A673 (cell line): ENCODE data around the gene KCTD5. TPM values are rescaled to one million over a fixed set of nuclear protein-coding genes. Genes with fewer than 3 reads are reported as not detected.

ENCODE experiments used
- BruUV-seq: library from RNA; stranded (reverse); fragments of 400-500 nt; replicated peaks from 2 replicates; lab custom pipeline; 2021; lab: Mats Ljungman, UMichigan
- CTCF ChIA-PET: fragments of 300-600 bp; sonication (Branson Sonifier 250); formaldehyde crosslinking; loops from one replicate; lab custom pipeline; 2022; ENCODE audit warnings: antibody characterized with exemption; lab: Charles Lee
- POLR2A ChIA-PET: fragments of 300-600 bp; sonication (Branson Sonifier 250); formaldehyde crosslinking; loops from one replicate; lab custom pipeline; 2022; ENCODE audit warnings: antibody characterized with exemption; ENCODE audit not compliant: low non-redundant PET; lab: Charles Lee
- DNase-seq: peaks from one replicate; pipeline ENCODE4 v3.0.0-alpha.2; 2015; ENCODE audit warnings: low spot score
- H3K27ac ChIP-seq: fragments of 200-600 bp; sonication (generic); 2 replicates; pipeline ENCODE4 v1.5.1; 2016; ENCODE audit warnings: mixed run types, low read depth, mild to moderate bottlenecking, mixed read lengths, antibody characterized with exemption, low read length; ENCODE audit not compliant: poor library complexity, severe bottlenecking
- H3K27me3 ChIP-seq: fragments of 200-600 bp; sonication (generic); replicated peaks from 2 replicates; pipeline ENCODE4 v1.6.1; 2017; ENCODE audit warnings: mixed run types, low read depth, mild to moderate bottlenecking, mixed read lengths, antibody characterized with exemption, low read length; ENCODE audit not compliant: insufficient read depth, poor library complexity
- H3K36me3 ChIP-seq: fragments of 200-600 bp; sonication (generic); 2 replicates; pipeline ENCODE4 v1.6.1; 2016; ENCODE audit warnings: mixed run types, mild to moderate bottlenecking, mixed read lengths, antibody characterized with exemption, low read length; ENCODE audit not compliant: insufficient read depth, poor library complexity, severe bottlenecking
- H3K4me1 ChIP-seq: fragments of 200-600 bp; sonication (generic); 2 replicates; pipeline ENCODE4 v1.6.1; 2017; ENCODE audit warnings: mixed run types, mild to moderate bottlenecking, mixed read lengths, antibody characterized with exemption, low read length; ENCODE audit not compliant: insufficient read depth, poor library complexity, severe bottlenecking
- H3K4me3 ChIP-seq: fragments of 200-600 bp; sonication (generic); 2 replicates; pipeline ENCODE4 v1.5.1; 2016; ENCODE audit warnings: low read depth, mixed run types, mild to moderate bottlenecking, mixed read lengths, low read length; ENCODE audit not compliant: poor library complexity, severe bottlenecking
- H3K9me3 ChIP-seq: fragments of 200-600 bp; sonication (generic); 2 replicates; pipeline ENCODE4 v1.6.1; 2016; ENCODE audit warnings: mixed run types, low read depth, mild to moderate bottlenecking, mixed read lengths, antibody characterized with exemption, low read length; ENCODE audit not compliant: poor library complexity, severe bottlenecking
- EZH2 ChIP-seq: fragments of 200-600 bp; sonication (generic); IDR thresholded peaks from 2 replicates; pipeline ENCODE4 v1.6.1; 2017; ENCODE audit warnings: borderline replicate concordance, low read depth, mild to moderate bottlenecking, mixed read lengths, antibody characterized with exemption, low read length; ENCODE audit not compliant: poor library complexity, severe bottlenecking
- intact Hi-C: fragments of 100-400 bp; cut with micrococcal nuclease; formaldehyde crosslinking; loops from one replicate; pipeline ENCODE4 v1.10.0; 2022; ENCODE audit not compliant: unreplicated experiment
- total RNA-seq: library from RNA; stranded (reverse); gene quantifications from 2 replicates; pipeline ENCODE4 v1.2.3, GENCODE V29; 2021
- TF ChIP-seq, protein P1 (sequence below): fragments of 300-800, 200-600 bp; sonication (generic); conservative IDR thresholded peaks from 2 replicates; pipeline ENCODE4 v1.5.1; 2017; ENCODE audit warnings: low read depth, mild to moderate bottlenecking, antibody characterized with exemption, low read length, moderate library complexity, mixed read lengths

The KCTD5 gene
- total RNA-seq, 1 experiment from 2014 or later, result 35.6 TPM

DNA sequence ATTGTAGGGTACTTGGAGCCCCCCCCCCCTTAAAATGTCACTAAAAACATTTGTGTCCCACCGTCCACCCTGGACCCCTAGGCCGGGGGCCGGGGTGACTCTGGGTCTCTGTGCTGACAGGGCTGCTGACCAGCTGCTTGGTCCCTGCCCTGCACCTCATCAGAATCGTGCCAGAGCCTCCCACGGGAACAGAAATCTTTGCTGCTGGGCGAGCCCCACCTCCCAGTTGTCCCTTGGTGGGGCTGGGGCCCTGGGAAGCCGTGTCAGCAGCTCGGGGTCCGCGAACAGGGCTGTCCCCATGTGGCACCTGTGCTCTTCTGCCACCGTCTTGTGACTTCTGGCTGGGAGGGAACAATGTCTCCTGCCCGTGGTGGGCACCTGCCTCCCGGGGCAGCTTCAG, 18.5 kb downstream of the KCTD5 start:
- ChIA-PET CTCF (no interaction called here), POLR2A (no interaction called here)
- TF ChIP-seq EZH2, result no peak
- TF ChIP-seq, protein P1, sequence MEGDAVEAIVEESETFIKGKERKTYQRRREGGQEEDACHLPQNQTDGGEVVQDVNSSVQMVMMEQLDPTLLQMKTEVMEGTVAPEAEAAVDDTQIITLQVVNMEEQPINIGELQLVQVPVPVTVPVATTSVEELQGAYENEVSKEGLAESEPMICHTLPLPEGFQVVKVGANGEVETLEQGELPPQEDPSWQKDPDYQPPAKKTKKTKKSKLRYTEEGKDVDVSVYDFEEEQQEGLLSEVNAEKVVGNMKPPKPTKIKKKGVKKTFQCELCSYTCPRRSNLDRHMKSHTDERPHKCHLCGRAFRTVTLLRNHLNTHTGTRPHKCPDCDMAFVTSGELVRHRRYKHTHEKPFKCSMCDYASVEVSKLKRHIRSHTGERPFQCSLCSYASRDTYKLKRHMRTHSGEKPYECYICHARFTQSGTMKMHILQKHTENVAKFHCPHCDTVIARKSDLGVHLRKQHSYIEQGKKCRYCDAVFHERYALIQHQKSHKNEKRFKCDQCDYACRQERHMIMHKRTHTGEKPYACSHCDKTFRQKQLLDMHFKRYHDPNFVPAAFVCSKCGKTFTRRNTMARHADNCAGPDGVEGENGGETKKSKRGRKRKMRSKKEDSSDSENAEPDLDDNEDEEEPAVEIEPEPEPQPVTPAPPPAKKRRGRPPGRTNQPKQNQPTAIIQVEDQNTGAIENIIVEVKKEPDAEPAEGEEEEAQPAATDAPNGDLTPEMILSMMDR, result no peak
- Histone ChIP-seq H3K27ac (no peak overlapping the region), H3K4me1 (no peaks in the 10 kb centered on the region), H3K36me3 (peaks cover 5% of the 10 kb centered on the region), H3K9me3 (no peaks in the 10 kb centered on the region), H3K27me3 (no peaks in the 10 kb centered on the region), H3K4me3 (no peak overlapping the region)
- no peak for DNase-seq
- no TSS peak for BruUV-seq
- intact Hi-C loops, result no loop called here

GRCh38 chr16:2701272-2701671, 18.9 kb downstream of the KCTD5 start:
- Histone ChIP-seq H3K27me3 (no peaks in the 10 kb centered on the region), H3K4me3 (no peak overlapping the region), H3K36me3 (peaks cover 5% of the 10 kb centered on the region), H3K27ac (no peak overlapping the region), H3K4me1 (no peaks in the 10 kb centered on the region), H3K9me3 (no peaks in the 10 kb centered on the region)
- no TSS peak for BruUV-seq
- intact Hi-C loops, result no loop called here
- no peak for TF ChIP-seq EZH2
- TF ChIP-seq, protein P1, result no peak
- POLR2A ChIA-PET, result no interaction called here
- CTCF ChIA-PET, result no interaction called here
- no peak for DNase-seq

DNA sequence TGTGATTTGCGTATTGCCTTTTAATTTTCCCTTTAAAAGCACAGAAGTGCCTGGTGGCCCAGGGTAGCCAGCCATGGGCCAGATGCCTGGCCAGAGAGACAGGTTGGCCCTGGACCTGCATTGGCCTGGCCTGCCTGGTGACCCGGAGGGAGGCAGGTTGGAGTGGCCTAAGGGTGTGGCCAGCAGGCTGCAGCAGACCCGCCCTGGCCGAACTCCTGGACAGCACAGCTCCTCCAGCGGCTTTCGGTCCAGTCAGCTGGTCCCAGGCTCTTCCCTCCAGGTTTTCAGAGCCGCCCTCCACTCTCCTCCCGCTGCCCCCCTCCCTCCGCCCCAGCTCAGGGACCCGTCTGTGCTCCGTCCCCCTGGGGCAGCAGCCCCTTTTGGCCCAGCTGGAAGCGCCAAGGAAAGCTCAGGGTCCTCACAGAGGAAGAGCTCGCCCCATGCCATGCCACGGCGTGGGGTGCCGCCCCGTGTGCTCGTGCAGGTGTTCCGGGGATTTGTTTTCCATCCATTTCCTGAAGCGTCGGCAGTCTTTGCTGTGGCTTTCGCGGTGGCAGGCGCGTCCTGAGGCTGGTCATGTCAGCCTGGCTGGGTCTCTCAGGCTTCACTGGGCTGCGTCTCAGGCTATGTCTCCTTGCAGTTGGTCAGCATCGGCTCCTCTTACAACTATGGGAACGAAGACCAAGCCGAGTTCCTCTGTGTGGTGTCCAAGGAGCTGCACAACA, 19.6 kb downstream of the KCTD5 start:
- Histone ChIP-seq H3K27me3 (no peaks in the 10 kb centered on the region), H3K36me3 (peaks cover 5% of the 10 kb centered on the region), H3K27ac (no peak overlapping the region), H3K4me3 (no peak overlapping the region), H3K9me3 (no peaks in the 10 kb centered on the region), H3K4me1 (no peaks in the 10 kb centered on the region)
- intact Hi-C loops, result no loop called here
- TF ChIP-seq, protein P1, result no peak
- no peak for TF ChIP-seq EZH2
- ChIA-PET POLR2A (no interaction called here), CTCF (no interaction called here)
- no peak for DNase-seq
- BruUV-seq, result no TSS peak
